Ammon's horn (tissue), 1 donor: ENCODE data around the gene EFCAB6.

Experiments
- DNase-seq: peaks from one replicate; pipeline ENCODE4 v3.0.0-alpha.2; 2016; ENCODE audit warnings: low spot score

Gene EFCAB6

DNA sequence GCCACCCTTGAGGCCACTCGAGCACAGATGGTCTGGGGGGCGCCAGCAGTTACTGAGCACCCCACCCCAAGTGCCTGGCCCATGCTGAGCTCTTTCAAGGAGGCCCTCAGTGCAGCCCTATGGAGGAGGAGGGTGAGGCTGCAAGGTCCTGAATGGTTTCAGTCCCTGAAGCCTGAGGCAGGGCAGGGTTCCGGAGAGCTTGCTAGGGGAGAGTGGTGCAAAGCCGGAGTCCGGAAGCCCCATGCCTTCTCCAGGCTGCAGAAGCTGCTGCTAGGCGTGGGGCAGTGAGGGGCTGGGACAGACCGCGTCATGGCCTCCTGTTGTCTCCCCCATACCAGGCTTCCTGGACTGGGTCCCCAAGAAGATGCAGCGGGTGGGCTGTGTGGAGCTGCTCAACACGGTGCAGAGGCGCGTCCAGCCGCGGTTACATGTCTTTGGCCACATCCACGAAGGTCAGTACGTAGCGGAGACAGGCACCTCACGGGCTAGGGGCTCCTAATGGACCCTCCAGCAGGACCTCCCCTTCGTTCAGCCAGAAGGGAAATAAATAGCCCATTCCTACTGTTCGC lies 309.7 kb downstream of the EFCAB6 start:
- DNase-seq, result no peak

DNA sequence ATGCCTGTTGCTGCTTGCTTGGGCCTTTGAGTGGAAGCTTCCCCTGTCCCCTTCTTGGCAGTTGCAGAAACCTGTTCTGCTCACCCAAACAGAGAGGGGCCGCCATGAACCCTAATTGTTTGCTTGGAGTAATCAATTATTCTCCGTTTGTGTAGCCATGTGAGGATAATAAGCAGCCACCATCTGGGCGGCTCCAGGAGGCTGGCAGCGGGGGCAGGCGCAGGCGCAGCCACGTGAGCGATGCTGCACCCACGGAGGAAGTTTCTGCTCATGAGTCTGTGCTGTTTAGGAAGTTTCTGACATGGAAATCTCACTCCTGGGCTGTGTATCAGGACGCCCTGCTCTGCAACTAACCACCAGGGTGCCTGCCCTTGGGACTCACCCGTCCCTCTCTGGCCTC lies 310.2 kb downstream of the EFCAB6 start:
- peak; percentile 63 for DNase-seq

DNA sequence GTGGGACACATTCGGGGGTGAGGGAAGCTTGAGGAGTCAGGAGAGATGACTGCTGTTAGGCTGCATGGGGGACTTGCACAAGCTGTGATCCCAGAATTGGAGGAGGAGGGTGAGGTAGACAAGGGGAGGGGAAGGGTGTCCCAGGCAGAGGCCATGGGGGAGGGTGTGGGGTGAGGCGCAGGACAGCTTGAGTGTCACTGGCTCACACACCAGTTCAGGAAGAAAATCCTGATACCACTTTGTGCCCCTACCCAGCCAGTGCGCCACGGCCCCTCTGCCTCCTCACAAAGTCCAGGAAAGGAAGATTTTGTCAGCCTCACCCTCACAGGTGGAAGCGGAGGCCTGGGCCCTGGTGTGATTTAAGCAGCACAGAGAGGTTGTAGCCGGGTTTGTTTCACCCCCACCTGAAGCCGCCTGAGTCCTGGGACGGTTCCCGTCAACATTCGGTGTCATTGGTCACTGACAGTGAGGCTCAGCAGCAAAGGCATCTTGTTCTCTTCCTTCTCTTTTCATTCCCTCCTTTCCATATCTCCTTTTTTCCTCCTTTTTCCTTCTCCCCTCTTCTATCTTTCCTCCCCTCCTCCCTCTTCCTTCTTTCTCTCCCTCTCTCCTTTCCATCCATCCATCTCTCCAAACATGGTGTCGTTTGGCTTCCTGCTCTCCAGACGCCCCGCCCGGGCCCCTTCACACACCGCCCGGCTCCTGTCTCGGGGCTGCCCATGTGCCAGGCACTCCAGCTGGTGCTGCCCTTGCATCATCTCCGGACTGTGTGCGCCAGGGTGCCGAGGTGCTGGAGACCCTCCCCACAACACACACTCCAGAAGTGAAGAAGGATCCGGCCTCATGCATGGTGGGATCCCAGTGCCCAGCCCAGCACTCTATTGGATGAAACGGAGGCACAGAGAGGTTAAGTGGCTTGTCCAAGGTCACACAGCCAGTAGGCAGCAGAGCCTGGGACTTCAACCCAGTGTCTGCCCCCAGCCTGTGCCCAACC lies 311.0 kb downstream of the EFCAB6 start:
- no peak for DNase-seq

DNA sequence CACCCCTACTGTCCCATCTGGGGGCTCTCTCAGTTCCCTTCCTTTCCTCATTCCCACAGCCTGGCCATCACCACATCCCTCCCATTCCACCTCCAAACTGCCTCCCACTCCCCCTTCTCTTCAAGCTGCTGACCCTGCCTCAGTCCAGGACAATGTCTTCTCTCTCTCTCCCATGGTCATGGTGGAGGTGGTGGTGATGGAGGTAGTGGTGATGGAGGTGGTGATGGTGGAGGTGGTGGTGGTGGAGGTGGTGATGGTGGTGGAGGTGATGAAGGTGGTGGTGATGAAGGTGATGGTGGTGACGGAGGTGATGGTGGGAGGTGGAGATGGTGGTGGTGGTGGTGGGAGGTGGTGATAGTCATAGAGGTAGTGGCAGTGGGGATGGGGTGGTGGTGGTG lies 313.2 kb downstream of the EFCAB6 start:
- DNase-seq, result no peak

DNA sequence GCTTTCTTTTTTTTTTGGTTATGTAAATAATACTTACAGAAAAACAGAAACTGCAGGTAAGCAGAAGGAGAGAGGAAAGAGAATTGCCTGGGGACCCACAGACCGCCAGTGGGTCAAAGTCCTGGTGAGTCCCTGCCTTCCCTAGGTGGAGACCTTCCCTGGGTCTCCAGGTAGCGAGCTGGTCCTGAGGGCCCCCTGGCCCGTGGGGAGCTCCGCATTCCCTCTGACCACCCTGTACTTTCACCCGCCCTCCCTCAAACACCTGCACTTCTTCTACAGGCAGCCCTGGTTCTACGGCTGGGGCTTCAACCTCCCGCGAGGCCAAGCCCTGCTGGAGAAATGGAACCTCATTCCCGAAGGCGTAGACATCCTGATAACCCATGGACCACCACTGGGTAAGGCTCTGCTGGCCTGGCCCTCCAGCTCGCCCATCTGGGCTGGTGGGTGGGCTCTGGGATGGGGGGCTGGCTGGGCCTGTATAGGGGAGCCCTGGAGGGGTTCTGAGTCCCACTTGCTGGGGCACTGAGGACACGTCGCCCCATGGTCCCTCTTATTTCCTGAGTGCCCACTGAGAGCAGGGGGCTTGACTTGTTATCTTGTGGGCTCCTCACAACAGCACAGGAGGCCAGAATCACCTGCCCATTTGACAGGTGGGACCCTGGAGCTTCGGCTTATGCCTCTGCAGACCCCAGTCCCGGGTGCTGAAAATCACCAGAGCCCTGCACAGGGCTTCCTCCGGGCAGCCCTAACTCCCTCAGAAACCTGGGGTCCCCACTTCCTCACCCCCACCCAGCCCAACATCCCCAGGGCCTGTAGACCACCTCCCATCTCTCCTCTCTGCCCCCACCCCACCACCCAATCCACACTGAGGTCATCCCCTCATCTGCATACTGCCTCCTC lies 313.9 kb downstream of the EFCAB6 start:
- no peak for DNase-seq

DNA sequence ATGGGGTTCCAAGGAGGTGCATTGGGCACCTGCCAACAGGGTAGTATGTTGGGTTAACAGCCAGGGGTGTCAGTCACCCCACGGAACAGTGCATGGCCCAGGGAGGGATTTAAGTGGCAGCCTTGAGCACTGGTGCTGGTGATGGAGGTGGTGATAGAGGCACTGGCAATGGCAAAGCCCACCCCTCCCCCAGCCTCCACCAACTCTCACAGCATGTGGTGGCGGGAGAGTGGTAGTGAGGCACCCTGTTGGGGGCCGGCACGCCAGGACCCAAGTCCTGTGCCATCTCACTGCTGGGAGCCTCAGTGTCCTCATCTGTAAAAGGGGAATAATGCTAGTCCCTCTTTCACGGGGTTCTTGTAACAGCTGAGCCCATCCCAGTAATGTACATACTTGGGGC lies 318.8 kb downstream of the EFCAB6 start:
- DNase-seq, result no peak

DNA sequence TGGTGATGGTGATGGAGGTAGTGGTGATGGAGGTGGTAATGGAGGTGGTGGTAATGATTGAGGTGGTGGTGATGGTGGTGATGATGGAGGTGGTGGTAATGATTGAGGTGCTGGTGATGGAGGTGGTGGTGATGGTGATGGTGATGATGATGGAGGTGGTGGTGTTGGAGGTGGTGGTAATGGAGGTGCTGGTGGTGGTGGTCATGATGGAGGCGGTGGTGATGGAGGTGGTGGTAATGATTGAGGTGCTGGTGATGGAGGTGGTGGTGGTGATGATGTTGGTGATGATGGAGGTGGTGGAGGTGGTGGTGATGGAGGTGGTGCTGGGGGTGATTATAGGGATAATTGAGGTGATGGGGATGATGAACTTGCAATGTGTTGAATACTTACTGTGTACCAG lies 320.4 kb downstream of the EFCAB6 start:
- no peak for DNase-seq

DNA sequence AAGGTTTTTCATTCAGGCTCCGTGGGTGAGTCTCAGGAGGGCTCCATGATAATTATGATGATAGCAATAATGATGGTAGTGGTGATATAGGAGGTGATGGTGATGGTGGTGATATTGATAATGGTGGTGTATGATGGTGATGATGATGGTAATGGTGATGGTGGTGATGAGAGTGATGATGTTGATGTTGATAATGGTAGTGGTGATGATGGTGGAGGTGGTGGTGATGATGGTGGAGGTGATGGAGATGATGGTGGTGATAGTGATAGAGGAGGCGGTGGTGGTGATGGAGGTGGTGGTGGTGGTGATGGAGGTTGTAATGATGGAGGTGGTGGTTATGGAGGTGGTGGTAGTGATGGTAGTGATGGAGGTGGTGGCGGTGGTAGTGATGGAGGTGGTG lies 320.9 kb downstream of the EFCAB6 start:
- no peak for DNase-seq

DNA sequence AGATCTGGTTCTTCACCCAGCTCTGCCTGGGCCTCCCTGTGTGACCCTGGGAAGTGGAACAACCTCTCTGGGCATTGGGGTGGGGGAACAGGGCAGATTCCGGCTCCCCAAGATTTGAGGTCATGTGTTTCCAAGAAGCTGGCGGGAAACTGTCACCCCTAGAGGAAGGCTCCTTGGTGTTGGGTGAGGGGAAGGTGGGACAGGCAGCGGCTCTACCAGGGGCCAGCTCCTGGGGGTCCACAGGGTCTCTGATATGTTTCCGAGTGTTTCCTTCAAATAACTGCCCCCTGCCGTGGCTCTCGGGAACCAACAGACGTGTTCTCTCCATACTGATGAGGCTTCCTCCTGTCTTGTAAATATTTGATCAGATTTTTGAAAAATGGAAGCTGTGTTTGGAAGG lies 321.8 kb downstream of the EFCAB6 start:
- DNase-seq, result no peak

DNA sequence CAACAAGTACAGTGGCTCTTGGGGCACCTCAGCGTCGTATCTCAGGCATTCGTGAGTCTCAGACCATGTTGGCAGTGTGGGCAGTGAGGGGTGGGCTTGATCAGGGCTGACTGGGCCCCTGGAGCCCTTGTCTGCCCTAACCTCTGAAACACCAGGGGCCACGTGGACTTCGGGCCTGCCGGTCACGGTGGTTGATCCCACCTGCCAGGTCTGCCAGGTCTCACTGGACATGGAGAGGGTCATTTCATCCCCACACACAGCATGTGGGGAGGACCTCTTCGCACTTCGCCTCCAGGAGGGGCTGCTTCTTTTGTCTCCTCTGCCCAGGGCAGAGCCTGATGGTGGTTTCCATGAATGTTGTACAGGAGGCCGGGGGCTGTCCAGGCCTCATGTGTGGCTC lies 323.2 kb downstream of the EFCAB6 start:
- no peak for DNase-seq

DNA sequence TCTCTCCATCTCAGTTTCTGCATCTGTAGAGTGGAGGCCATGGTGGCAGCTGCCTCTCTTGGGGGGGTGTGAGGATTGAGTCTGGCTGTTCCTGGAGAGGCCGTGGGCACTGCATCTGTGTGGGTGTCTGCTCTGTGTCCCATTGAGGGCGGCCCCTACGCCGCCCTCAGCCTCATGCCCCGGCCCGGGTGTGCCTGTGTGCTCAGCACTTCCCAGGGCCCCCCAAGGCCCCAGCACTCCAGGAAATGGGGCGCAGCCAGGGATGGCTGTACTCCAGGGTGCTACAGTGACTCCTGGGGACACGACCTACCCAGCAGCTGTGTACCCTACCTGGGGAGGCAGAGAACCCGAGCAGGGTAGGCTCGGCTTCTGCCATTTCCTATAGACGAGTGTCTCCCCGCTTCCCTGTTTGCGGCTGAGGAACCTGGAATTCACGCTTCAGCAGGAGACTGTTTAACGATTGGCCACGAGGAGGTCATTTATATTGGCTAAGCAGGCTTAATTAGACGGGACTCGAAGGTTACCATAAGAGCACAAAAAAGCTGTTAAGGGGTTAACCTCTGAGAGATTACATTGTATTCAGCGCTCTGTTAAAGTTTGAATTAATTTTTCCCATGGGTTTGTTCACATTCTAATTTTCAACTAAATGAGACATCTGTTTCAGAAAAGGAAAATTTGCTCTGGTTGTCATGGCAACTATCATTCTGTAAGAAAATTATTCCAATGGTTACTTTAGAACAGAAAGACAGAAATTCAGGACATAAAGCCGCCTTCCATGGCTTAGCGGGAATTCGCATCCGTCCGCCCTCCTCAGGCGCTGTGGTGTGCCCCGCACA lies 323.9 kb downstream of the EFCAB6 start:
- peak; percentile 29 for DNase-seq

DNA sequence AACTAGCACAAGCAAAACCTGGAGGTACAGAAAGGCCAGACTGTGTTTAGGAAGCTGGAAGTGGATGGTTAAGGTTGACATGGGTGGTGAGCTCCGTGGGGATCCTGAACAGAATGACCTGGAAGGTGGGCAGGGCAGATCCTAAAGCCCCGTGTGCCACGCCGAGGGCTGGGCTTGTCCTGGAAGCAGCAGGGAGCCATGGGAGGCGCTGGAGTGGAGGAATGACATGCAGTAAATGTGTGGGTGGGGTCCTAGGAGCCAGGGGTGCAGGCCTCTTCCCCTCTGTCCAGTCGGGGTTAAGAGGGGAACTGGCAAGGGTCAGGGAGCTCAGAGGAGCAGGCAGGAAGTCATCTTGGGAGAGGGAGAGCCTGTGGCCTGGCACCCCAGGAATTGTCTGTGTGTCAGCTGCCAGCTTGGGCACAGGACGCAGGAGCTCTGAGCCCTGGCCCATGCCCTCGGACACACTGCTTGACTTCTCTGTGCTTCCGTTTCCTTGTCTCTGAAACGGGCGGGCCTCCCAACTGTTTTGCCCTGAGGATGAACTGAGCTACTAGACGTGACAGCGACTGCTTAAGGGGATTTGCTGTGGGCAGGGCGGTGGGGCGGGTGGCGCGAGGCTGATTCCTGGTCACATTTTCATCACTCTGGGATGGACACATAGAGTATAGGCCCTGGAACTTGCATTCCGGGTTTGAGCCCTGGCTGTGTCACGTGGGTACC lies 324.6 kb downstream of the EFCAB6 start:
- DNase-seq, result no peak

DNA sequence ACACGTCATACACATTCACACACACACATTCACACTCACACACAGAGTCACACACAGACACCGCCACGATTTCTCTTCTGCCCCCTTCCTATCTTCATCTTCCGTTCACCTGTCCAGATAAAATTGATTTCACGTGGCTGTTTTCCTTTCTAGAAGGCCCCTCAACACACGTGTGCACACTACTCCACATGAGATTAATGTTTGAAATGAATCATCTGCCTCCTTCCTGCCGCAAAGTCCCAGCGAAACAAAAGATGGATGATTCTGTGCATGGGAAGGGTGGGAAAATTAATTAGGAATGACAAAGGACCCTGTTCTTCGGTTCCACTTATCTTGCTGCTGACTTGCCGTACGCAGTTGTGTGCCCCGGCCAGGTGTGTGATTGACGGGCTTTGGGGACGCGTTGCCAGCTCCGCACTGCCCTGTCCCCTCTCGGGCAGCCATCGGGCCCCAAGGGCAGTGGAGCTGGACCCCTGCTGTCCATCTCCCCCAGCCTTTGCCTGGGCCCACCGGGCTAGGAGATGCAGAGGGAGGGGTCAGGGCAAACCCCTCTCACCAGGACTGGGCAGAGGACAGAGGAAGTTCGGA lies 326.5 kb downstream of the EFCAB6 start:
- no peak for DNase-seq

DNA sequence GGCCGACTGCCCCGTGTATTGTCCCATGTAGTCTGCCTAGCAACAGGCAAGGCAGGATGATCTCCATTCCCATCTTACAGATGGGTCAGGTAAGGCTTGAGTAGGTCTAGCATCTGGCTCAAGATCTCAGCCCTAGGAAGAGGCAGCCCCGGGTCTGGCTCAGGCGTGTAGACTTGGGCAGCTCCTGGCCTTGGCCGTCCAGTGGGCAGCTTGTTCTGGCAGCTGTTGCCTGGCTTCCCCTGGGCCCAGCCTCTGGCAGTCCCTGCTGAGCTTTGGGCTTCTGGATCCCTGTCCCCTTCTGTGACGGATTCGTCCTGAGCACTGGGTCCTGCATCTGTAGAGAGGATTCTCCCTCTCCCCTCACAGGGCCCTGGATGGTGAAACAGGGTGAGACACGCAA lies 327.9 kb downstream of the EFCAB6 start:
- no peak for DNase-seq

DNA sequence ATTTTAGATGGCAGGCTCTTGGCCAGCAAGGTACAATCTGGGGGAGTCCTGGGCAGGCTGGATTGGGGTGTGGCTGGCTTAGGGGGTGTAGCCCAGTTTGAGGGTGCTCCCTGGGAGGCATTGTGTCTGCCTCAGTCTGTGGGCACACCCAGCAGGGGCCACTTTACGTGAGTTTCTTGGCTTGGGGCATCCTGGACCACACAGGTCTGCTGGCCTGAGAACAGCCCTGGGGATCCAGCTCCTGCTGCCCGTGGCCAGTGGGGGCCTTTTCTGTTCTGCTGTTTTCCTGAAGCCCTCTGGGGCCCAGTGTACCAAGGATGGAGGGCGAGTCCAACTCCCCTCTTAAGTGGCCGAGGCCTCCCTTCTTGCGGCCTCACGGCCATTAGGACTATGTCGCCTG lies 328.4 kb downstream of the EFCAB6 start:
- no peak for DNase-seq

DNA sequence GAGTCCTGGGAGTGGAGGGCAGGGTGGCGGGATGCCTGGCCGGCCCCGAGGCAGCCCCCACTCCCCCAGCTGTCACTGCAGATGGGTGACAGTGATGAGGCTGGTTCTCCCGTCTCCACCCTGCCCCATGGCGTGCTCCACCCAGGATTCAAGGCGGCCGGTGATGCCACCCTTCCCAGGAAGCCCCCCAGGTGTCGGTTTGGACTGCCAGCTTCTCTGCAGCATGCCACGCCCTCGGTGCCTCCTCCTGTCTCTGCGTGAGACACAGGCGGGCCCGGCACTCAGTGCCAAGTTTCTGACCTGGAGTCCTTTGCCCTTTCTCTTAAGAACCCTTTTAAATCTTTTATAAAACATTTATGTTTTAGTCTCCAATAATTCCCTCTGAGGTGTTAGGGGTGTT lies 328.8 kb downstream of the EFCAB6 start:
- no peak for DNase-seq

DNA sequence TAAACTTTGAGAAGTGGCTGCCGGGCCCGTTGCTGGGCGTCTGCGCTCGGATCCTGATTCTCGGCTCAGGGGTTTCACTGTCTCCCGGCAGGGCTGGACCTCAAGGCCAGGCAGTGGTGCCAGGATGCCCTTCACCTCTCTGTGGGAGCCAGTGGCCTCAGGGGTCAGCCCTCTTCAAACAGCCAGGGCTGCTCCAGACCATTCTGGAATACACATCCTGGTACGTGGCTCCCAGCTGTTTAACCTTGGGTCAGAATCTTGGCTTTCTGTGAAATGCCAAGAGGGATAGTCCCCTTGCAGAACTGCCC lies 329.8 kb downstream of the EFCAB6 start:
- DNase-seq, result no peak

DNA sequence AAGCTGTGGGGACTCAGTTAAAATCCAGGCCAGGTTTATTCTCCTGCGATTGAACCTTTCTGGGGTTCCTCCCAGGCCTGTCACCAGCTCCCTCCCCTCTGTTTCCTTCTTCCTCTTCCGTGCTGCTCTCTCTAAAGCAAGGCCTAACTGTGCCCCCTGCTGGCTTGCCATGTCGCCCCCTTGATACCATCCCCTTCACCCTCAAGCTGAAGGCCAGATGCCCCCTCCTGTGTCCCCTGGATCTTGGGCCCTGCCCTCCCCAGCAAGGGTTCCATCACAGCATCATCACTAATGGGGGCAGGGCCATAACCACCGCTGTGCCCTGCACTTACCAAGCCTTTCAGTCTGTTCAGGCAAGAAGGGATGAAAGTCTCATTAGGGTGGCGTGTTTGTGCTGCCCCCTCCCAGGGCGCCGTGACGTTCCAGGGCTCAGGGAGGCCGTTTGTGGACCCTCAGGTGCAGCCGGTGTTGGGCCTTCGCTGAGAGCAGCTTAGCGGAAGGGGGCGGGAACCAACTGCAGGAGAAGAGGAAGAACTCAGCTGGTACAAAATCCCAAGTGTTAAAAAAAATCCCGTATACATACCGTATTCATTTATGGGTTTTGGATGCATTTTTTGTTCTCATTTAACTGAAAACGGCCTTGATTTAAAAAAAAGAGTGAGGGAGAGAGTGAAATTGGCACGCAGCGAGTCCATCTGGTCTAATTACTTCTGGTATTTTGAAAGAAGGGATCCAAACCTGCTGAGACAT lies 330.4 kb downstream of the EFCAB6 start:
- peak; percentile 37 for DNase-seq

DNA sequence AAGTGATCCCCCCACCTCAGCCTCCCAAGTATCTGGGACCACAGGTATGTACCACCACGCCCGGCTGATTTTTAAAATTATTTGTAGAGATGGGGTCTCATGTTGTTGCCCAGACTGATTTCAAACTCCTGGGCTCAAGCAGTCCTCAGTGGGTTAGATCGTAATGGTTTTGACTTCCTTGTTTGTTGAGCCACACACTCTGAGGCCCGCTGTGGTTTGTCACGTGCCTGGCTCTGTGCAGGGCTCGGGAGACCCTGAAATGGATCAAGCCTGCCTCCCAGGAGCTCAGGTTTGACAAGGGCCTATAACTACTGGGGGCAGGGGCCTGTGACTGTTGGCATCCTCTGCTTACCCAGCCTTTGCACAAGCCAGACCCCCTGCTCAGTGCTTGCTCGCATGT lies 332.1 kb downstream of the EFCAB6 start:
- no peak for DNase-seq

DNA sequence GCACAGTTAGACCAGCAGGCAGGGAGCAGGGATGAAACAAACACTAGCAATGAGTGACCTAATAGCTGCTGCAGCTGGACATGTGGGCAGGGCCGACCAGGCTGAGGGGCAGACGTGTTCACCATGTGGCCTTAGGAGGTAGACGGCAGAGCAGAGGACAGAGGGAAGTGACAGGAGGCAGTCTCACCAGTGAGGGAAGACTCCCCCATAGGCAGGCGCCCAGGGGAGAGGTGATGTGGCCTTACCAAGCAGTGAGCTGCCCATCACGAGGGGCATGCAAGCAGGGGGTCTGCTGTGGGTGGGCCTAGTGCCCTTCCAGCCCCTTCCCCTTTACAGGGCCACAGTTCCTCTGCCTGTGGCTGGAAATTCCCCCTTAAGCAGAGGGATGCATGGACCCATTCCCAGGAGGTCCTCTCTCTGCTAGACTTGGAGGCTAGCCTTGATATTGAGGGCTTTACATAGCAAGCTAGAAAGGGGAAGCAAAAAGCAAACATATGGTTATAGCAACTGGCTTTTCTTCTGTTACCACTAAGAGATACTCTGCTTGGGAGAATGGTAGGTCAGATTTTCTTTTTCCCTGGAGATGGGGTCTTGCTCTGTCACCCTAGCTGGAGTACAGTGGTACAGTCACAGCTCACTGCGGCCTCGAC lies 332.7 kb downstream of the EFCAB6 start:
- DNase-seq, result no peak
